SK-N-SH (cell line): ENCODE data around the gene IKZF2. TPM values are rescaled to one million over a fixed set of nuclear protein-coding genes. Genes with fewer than 3 reads are reported as not detected.

Experiments
- CTCF ChIA-PET: fragments of 300-600, 350-600 bp; formaldehyde crosslinking; extraction: SDS; loops from one replicate; lab custom pipeline; 2021; lab: Yijun Ruan, JAX
- POLR2A ChIA-PET: fragments of 350-600 bp; sonication (Branson Sonifier 250); formaldehyde crosslinking; extraction: SDS; loops from one replicate; lab custom pipeline; 2020; ENCODE audit warnings: antibody characterized with exemption, inconsistent platforms; lab: Yijun Ruan, JAX
- DNase-seq: peaks from one replicate; pipeline ENCODE4 v3.0.0; 2012
- H2AFZ ChIP-seq: fragments of 200-600 bp; sonication (generic); 2 replicates; pipeline ENCODE4 v1.8.1; 2016; ENCODE audit warnings: antibody characterized with exemption, mild to moderate bottlenecking, low read depth
- H3F3A ChIP-seq: fragments of 200-600 bp; sonication (generic); replicated peaks from 2 replicates; pipeline ENCODE3; 2016; ENCODE audit warnings: antibody characterized with exemption, mild to moderate bottlenecking; ENCODE audit not compliant: insufficient read depth
- H3K27ac ChIP-seq, 2 experiments: fragments of 200-500 bp in 1 of 2; fragments of 200-600 bp in 1 of 2; sonication (Bioruptor generic) in 1 of 2; sonication (generic), shearing (Covaris generic) in 1 of 2; 2 replicates each; pipeline versions ENCODE4 v1.5.1 to v1.6.1; 2014 to 2016; ENCODE audit warnings: low read depth in 2 of 2, inconsistent platforms in 1 of 2, low read length in 1 of 2, mild to moderate bottlenecking in 1 of 2, mixed read lengths in 1 of 2
- H3K27me3 ChIP-seq: fragments of 200-600 bp; sonication (generic), shearing (Covaris generic); 2 replicates; pipeline ENCODE4 v1.6.1; 2016; ENCODE audit warnings: mixed run types; ENCODE audit not compliant: insufficient read depth
- H3K36me3 ChIP-seq, 2 experiments: fragments of 200-500 bp in 1 of 2; fragments of 200-600 bp in 1 of 2; sonication (Bioruptor generic) in 1 of 2; sonication (generic) in 1 of 2; replicated peaks in 1 of 2; 2 replicates each; pipeline versions ENCODE3 to v1.5.1; 2014 to 2016; ENCODE audit warnings: low read length in 1 of 2, mild to moderate bottlenecking in 1 of 2; ENCODE audit not compliant: insufficient read depth in 2 of 2, control insufficient read depth in 1 of 2
- H3K4me1 ChIP-seq, 2 experiments: fragments of 200-500 bp in 1 of 2; fragments of 200-600 bp in 1 of 2; sonication (Bioruptor generic) in 1 of 2; sonication (generic), shearing (Covaris generic) in 1 of 2; 2 replicates each; pipeline versions ENCODE4 v1.5.1 to v1.6.1; 2014 to 2016; ENCODE audit warnings: low read depth in 1 of 2, low read length in 1 of 2, mixed run types in 1 of 2; ENCODE audit not compliant: insufficient read depth in 2 of 2, control insufficient read depth in 1 of 2
- H3K4me2 ChIP-seq: fragments of 200-600 bp; sonication (generic), shearing (Covaris generic); 2 replicates; pipeline ENCODE4 v1.6.1; 2017; ENCODE audit warnings: mixed run types
- H3K4me3 ChIP-seq, 2 experiments: fragments of 200-500 bp in 1 of 2; fragments of 200-600 bp in 1 of 2; sonication (Bioruptor generic) in 1 of 2; sonication (generic), shearing (Covaris generic) in 1 of 2; 2 replicates each; pipeline versions ENCODE4 v1.5.1 to v1.8.1; 2014 to 2016; ENCODE audit warnings: low read depth in 2 of 2, inconsistent platforms in 1 of 2, low read length in 1 of 2, mild to moderate bottlenecking in 1 of 2, mixed read lengths in 1 of 2, moderate library complexity in 1 of 2
- H3K79me2 ChIP-seq: fragments of 200-600 bp; sonication (generic); 2 replicates; pipeline ENCODE4 v1.8.1; 2017; ENCODE audit warnings: mild to moderate bottlenecking; ENCODE audit not compliant: insufficient read depth
- H3K9ac ChIP-seq: fragments of 200-600 bp; sonication (generic); 2 replicates; pipeline ENCODE4 v1.6.1; 2017; ENCODE audit warnings: mixed run types
- H3K9me2 ChIP-seq: fragments of 200-600 bp; sonication (generic); 2 replicates; pipeline ENCODE4 v1.6.1; 2017; ENCODE audit warnings: mixed run types
- H3K9me3 ChIP-seq: fragments of 200-600 bp; sonication (generic); 2 replicates; pipeline ENCODE4 v1.6.1; 2017; ENCODE audit warnings: mixed run types, mild to moderate bottlenecking, moderate library complexity
- H4K20me1 ChIP-seq: fragments of 200-600 bp; sonication (generic); 2 replicates; pipeline ENCODE4 v1.6.1; 2017; ENCODE audit warnings: mild to moderate bottlenecking, mixed run types; ENCODE audit not compliant: insufficient read depth
- CHD2 ChIP-seq: fragments of 150-350 bp; IDR thresholded peaks from 2 replicates; pipeline ENCODE4 v1.6.1; 2018; ENCODE audit warnings: low read length; ENCODE audit not compliant: partially characterized antibody
- EP300 ChIP-seq, 2 experiments: IDR thresholded peaks; 2 replicates each; pipeline versions ENCODE4 v1.4.0 to v1.6.1; 2012; ENCODE audit warnings: borderline replicate concordance in 1 of 2, low read depth in 1 of 2, low read length in 1 of 2
- EZH2phosphoT487 ChIP-seq: fragments of 200-600 bp; sonication (generic); IDR thresholded peaks from 2 replicates; pipeline ENCODE4 v1.6.1; 2017; ENCODE audit warnings: low read depth, mixed run types, mild to moderate bottlenecking, antibody characterized with exemption, moderate library complexity, borderline replicate concordance
- FOSL2 ChIP-seq: IDR thresholded peaks from 2 replicates; pipeline ENCODE4 v1.4.0; 2012; ENCODE audit warnings: low read depth, mild to moderate bottlenecking, moderate library complexity, borderline replicate concordance
- FOXJ3 ChIP-seq: sonication (generic); formaldehyde crosslinking; IDR thresholded peaks from 2 replicates; pipeline ENCODE4 v1.5.1; 2020; ENCODE audit warnings: mild to moderate bottlenecking, missing genetic modification reagents
- FOXM1 ChIP-seq: IDR thresholded peaks from 2 replicates; pipeline ENCODE4 v1.4.0; 2012; ENCODE audit warnings: low read depth, mild to moderate bottlenecking
- GABPA ChIP-seq: IDR thresholded peaks from 2 replicates; pipeline ENCODE4 v1.4.0; 2012; ENCODE audit warnings: low read depth, mild to moderate bottlenecking
- MEF2A ChIP-seq: IDR thresholded peaks from 2 replicates; pipeline ENCODE4 v1.4.0; 2012; ENCODE audit warnings: low read depth, borderline replicate concordance
- MXI1 ChIP-seq: IDR thresholded peaks from 2 replicates; pipeline ENCODE4 v1.6.1; 2012; ENCODE audit warnings: mild to moderate bottlenecking, low read depth, low read length, improper control_type of control experiment
- NFIC ChIP-seq: IDR thresholded peaks from 2 replicates; pipeline ENCODE4 v1.4.0; 2012; ENCODE audit warnings: borderline replicate concordance
- POLR2AphosphoS5 ChIP-seq: IDR thresholded peaks from 2 replicates; pipeline ENCODE4 v1.6.1; 2012; ENCODE audit warnings: low read depth, low read length
- RCOR1 ChIP-seq: fragments of 150-350 bp; IDR thresholded peaks from 2 replicates; pipeline ENCODE4 v1.6.1; 2017; ENCODE audit warnings: antibody characterized with exemption, low read length
- TAF1 ChIP-seq: IDR thresholded peaks from 2 replicates; pipeline ENCODE4 v1.6.1; 2012; ENCODE audit warnings: low read depth, mild to moderate bottlenecking, low read length, moderate library complexity, borderline replicate concordance
- TCF12 ChIP-seq: IDR thresholded peaks from 2 replicates; pipeline ENCODE4 v1.4.0; 2012
- TEAD4 ChIP-seq: IDR thresholded peaks from 2 replicates; pipeline ENCODE4 v1.4.0; 2012; ENCODE audit warnings: mild to moderate bottlenecking, borderline replicate concordance; ENCODE audit not compliant: insufficient read depth
- USF1 ChIP-seq: IDR thresholded peaks from 2 replicates; pipeline ENCODE4 v1.4.0; 2012; ENCODE audit warnings: low read depth, borderline replicate concordance
- YY1 ChIP-seq: IDR thresholded peaks from 2 replicates; pipeline ENCODE4 v1.4.0; 2012; ENCODE audit warnings: low read depth, mild to moderate bottlenecking
- ZBTB33 ChIP-seq: IDR thresholded peaks from 2 replicates; pipeline ENCODE4 v1.4.0; 2012; ENCODE audit warnings: low read depth, borderline replicate concordance
- WGBS: methylation state at CpG from one replicate; pipeline ENCODE4 v1.1.6; 2017; ENCODE audit warnings: low lambda C conversion rate; 5-methylcytosine and 5-hydroxymethylcytosine counted together
- polyA plus RNA-seq, 3 experiments: library from polyadenylated mRNA; depleted of rRNA; stranded (reverse); fragments of >200 nt; gene quantifications; 2 replicates each; pipeline ENCODE4 v1.2.3, GENCODE V29; 2012
- TF ChIP-seq, protein P1 (sequence below): fragments of 150-350 bp; IDR thresholded peaks from 2 replicates; pipeline ENCODE4 v1.6.1; 2017; ENCODE audit warnings: antibody characterized with exemption, low read length, low read depth, borderline replicate concordance

The IKZF2 gene
- polyA plus RNA-seq, 1 of the 3 experiments (the other 2 are of a cell fraction): 1.3 TPM

DNA sequence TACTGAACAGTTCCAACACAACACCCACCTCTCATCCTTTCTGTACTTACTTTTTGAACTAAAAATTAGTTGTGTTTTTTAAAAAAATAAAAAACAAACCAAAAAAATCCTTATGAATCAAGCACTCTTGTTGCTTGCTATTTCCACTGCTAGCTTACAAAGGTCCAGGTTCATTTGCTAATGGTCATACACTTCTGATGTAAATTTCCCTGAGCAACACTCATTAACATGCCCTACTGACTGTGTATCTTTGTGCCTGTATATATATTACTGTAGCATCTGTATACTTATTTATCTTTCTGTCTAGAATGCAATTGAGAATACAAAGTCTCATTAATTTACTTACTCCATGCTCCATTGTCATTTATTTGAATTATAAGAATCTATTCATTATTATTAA is 30.3 kb upstream of the IKZF2 start:
- no peaks in the 10 kb centered on the region for H3K9me2 ChIP-seq
- POLR2A ChIA-PET: no interaction called here
- CTCF ChIA-PET: no interaction called here
- no peak for TF ChIP-seq TCF12
- no peak for TF ChIP-seq MXI1
- TF ChIP-seq FOXJ3 (CRISPR knock-in tag): no peak
- H2AFZ ChIP-seq: no peak overlapping the region
- no peak overlapping the region for H3K4me2 ChIP-seq
- H3F3A ChIP-seq: no peaks in the 10 kb centered on the region
- no peak overlapping the region for H3K9ac ChIP-seq
- H3K79me2 ChIP-seq: no peaks in the 10 kb centered on the region
- H3K27ac ChIP-seq: no peak overlapping the region
- H3K9me3 ChIP-seq: no peaks in the 10 kb centered on the region
- no peaks in the 10 kb centered on the region for H4K20me1 ChIP-seq
- no peak overlapping the region for H3K4me3 ChIP-seq
- H3K27me3 ChIP-seq: no peaks in the 10 kb centered on the region
- no peak for DNase-seq
- no peaks in the 10 kb centered on the region; a peak in 2 of 4 replicates for H3K4me1 ChIP-seq
- no peaks in the 10 kb centered on the region for H3K36me3 ChIP-seq

DNA sequence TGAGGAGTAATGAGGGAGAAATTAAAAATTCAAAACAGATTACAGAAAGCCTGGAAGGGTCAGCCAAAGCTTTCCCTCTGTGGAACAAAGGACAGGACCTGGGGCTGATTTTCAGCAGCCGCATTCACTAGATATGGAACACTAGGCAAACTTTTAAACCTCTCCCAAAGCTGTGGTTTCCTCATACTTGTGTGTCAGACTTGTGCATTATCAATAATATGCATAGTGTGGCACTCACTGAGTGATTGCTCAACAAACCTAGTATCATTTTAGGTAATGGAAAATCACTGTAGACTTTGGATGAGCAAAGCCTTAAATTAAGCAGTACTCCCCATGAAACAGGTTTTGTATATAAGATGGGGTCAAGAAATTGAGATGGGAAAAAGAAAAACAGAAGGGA is 26.3 kb upstream of the IKZF2 start:
- no peaks in the 10 kb centered on the region for H3K9me2 ChIP-seq
- H3F3A ChIP-seq: no peaks in the 10 kb centered on the region
- H3K9me3 ChIP-seq: no peaks in the 10 kb centered on the region
- H3K27me3 ChIP-seq: no peaks in the 10 kb centered on the region
- no peak overlapping the region for H3K4me3 ChIP-seq
- CTCF ChIA-PET: no interaction called here
- POLR2A ChIA-PET: no interaction called here
- H3K4me1 ChIP-seq: no peaks in the 10 kb centered on the region
- H3K9ac ChIP-seq: no peak overlapping the region
- no peaks in the 10 kb centered on the region for H4K20me1 ChIP-seq
- no peaks in the 10 kb centered on the region for H3K79me2 ChIP-seq
- WGBS: 100% methylated on average over 1 of the region's 1 CpG
- H3K4me2 ChIP-seq: no peak overlapping the region
- no peak for DNase-seq
- H3K27ac ChIP-seq: no peak overlapping the region
- no peaks in the 10 kb centered on the region for H3K36me3 ChIP-seq
- TF ChIP-seq FOXJ3 (CRISPR knock-in tag): no peak
- TF ChIP-seq TCF12: no peak
- TF ChIP-seq EP300 (IDR thresholded peaks at IDR 0.05; ENCODE audit: borderline replicate concordance in 1 of 2, low read depth in 1 of 2, low read length in 1 of 2): no peak
- TF ChIP-seq, protein P1, sequence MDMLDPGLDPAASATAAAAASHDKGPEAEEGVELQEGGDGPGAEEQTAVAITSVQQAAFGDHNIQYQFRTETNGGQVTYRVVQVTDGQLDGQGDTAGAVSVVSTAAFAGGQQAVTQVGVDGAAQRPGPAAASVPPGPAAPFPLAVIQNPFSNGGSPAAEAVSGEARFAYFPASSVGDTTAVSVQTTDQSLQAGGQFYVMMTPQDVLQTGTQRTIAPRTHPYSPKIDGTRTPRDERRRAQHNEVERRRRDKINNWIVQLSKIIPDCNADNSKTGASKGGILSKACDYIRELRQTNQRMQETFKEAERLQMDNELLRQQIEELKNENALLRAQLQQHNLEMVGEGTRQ: no peak
- TF ChIP-seq RCOR1: no peak
- TF ChIP-seq FOXM1: no peak
- no peak for TF ChIP-seq TAF1
- no peak for TF ChIP-seq FOSL2
- no peak for TF ChIP-seq TEAD4
- no peak overlapping the region for H2AFZ ChIP-seq

DNA sequence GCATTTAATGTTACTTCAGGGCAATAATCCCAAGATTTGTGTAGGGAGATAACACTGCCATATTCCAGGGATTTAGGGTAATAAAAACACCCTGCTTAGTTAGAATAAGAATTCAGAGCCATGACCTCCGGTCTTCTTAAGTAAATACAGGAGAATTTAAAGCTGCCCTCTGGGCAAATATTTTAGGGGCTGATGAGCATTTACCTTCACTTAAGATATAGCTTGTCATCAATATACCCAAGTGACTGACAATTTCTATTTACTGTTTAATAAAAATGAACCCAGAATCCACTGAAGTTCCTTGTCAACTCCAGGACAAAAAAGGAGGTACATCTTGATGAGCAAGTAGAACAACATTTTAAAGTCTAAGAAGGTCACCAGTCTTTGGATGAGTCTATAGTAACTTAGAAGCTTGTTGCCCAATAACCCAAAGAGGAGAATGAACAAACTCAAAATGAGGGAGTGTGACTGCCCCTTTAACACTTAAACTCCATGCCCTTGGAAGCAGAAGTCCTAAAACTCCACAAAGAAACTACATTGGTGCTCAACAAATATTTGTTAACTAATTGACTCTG is 24.3 kb upstream of the IKZF2 start:
- H3K4me3 ChIP-seq: no peak overlapping the region
- no peaks in the 10 kb centered on the region for H3K9me3 ChIP-seq
- H3K36me3 ChIP-seq: no peaks in the 10 kb centered on the region
- H3K9ac ChIP-seq: no peak overlapping the region
- CTCF ChIA-PET: interaction anchor here (0.9 kb wide), 1 partner anchor 74 kb away, joined by 3 read pairs; no protein-coding TSS in a partner anchor
- no peak for TF ChIP-seq GABPA
- TF ChIP-seq FOXM1: no peak
- no peak for TF ChIP-seq NFIC
- no peak for TF ChIP-seq ZBTB33
- no peak for TF ChIP-seq CHD2
- TF ChIP-seq FOSL2: no peak
- TF ChIP-seq USF1: no peak
- no peak for TF ChIP-seq POLR2AphosphoS5
- no peak for TF ChIP-seq MEF2A
- TF ChIP-seq YY1: no peak
- no peak for TF ChIP-seq EZH2phosphoT487
- H3K4me1 ChIP-seq: no peaks in the 10 kb centered on the region
- WGBS: 69% methylated on average over 1 of the region's 1 CpG
- H3K79me2 ChIP-seq: no peaks in the 10 kb centered on the region
- H3F3A ChIP-seq: no peaks in the 10 kb centered on the region
- H3K27me3 ChIP-seq: no peaks in the 10 kb centered on the region
- H3K9me2 ChIP-seq: no peaks in the 10 kb centered on the region
- no peaks in the 10 kb centered on the region for H4K20me1 ChIP-seq
- no peak overlapping the region for H3K4me2 ChIP-seq
- no peak overlapping the region for H3K27ac ChIP-seq
- no peak overlapping the region for H2AFZ ChIP-seq
- DNase-seq: no peak
- POLR2A ChIA-PET: no interaction called here
